HEK293 (cell line): Measurements from ENCODE around the gene ZC3H18.

Experiments
- CTCF ChIA-PET: fragments of 350-600 bp; formaldehyde crosslinking; extraction: SDS; loops from one replicate; lab custom pipeline; 2021; ENCODE audit warnings: antibody characterized with exemption; lab: Yijun Ruan, JAX
- POLR2A ChIA-PET: fragments of 300-600 bp; formaldehyde crosslinking; extraction: SDS; loops from one replicate; lab custom pipeline; 2020; ENCODE audit warnings: antibody characterized with exemption, inconsistent platforms; lab: Yijun Ruan, JAX
- H3K27ac ChIP-seq: fragments of 200-500 bp; sonication (Bioruptor generic); 2 replicates; pipeline ENCODE4 v1.5.1; 2014; ENCODE audit warnings: low read depth, low read length, control low read depth, inconsistent platforms; ENCODE audit errors: extremely low read depth
- H3K36me3 ChIP-seq, 2 experiments: fragments of 200-500 bp in 1 of 2; sonication (Bioruptor generic) in 1 of 2; 1 replicate in 1 of 2; 2 replicates in 1 of 2; pipeline ENCODE4 v1.5.1; 2014 to 2017; ENCODE audit warnings: inconsistent platforms in 2 of 2, low read length in 2 of 2; ENCODE audit not compliant: control insufficient read depth in 2 of 2, insufficient read depth in 1 of 2
- H3K4me1 ChIP-seq: fragments of 200-500 bp; sonication (Bioruptor generic); 2 replicates; pipeline ENCODE4 v1.5.1; 2014; ENCODE audit warnings: mild to moderate bottlenecking, low read length, inconsistent platforms; ENCODE audit not compliant: control insufficient read depth, insufficient read depth
- H3K4me3 ChIP-seq: 2 replicates; pipeline ENCODE4 v1.5.1; 2011; ENCODE audit warnings: low read depth, mild to moderate bottlenecking, control low read depth, low read length, moderate library complexity
- H3K9me3 ChIP-seq: fragments of 200-500 bp; sonication (Bioruptor generic); 2 replicates; pipeline ENCODE4 v1.5.1; 2014; ENCODE audit warnings: low read depth, low read length, inconsistent platforms; ENCODE audit not compliant: control insufficient read depth, insufficient read depth
- EGR2 ChIP-seq: fragments of 450-650 bp; formaldehyde crosslinking; IDR thresholded peaks from 2 replicates; pipeline ENCODE4 v1.5.1; 2016; ENCODE audit warnings: low read depth, missing biosample characterization, missing genetic modification characterization
- HOXA7 ChIP-seq: sonication (generic); formaldehyde crosslinking; IDR thresholded peaks from 2 replicates; pipeline ENCODE4 v1.8.1; 2022; ENCODE audit warnings: missing genetic modification reagents, borderline replicate concordance
- KLF9 ChIP-seq: fragments of 450-650 bp; formaldehyde crosslinking; IDR thresholded peaks from 2 replicates; pipeline ENCODE4 v1.5.1; 2016; ENCODE audit warnings: missing biosample characterization, missing genetic modification characterization, low read depth
- MZF1 ChIP-seq: fragments of 450-650 bp; formaldehyde crosslinking; IDR thresholded peaks from 2 replicates; pipeline ENCODE4 v1.5.1; 2017; ENCODE audit warnings: missing biosample characterization, missing genetic modification characterization, borderline replicate concordance
- PRDM4 ChIP-seq: fragments of 450-650 bp; formaldehyde crosslinking; IDR thresholded peaks from 2 replicates; pipeline ENCODE4 v1.5.1; 2017; ENCODE audit warnings: missing biosample characterization, missing genetic modification characterization
- REPIN1 ChIP-seq: fragments of 450-650 bp; formaldehyde crosslinking; IDR thresholded peaks from 2 replicates; pipeline ENCODE4 v1.5.1; 2017; ENCODE audit warnings: missing biosample characterization, missing genetic modification characterization, low read depth
- SCRT2 ChIP-seq: fragments of 450-650 bp; formaldehyde crosslinking; IDR thresholded peaks from 2 replicates; pipeline ENCODE4 v1.5.1; 2016; ENCODE audit warnings: missing biosample characterization, missing genetic modification characterization
- TRIM28 ChIP-seq: IDR thresholded peaks from 2 replicates; pipeline ENCODE4 v1.6.1; 2011; ENCODE audit warnings: low read length, control low read depth, borderline replicate concordance
- ZBTB26 ChIP-seq: fragments of 450-650 bp; formaldehyde crosslinking; optimal IDR thresholded peaks from 2 replicates; pipeline ENCODE3; 2016; ENCODE audit warnings: missing biosample characterization, mild to moderate bottlenecking, missing genetic modification characterization
- ZBTB49 ChIP-seq: fragments of 450-650 bp; formaldehyde crosslinking; IDR thresholded peaks from 2 replicates; pipeline ENCODE4 v1.5.1; 2016; ENCODE audit warnings: missing biosample characterization, missing genetic modification characterization, low read depth
- ZFHX2 ChIP-seq: fragments of 450-650 bp; formaldehyde crosslinking; conservative IDR thresholded peaks from 2 replicates; pipeline ENCODE4 v1.5.1; 2016; ENCODE audit warnings: missing biosample characterization, missing genetic modification characterization
- ZFP37 ChIP-seq: fragments of 450-650 bp; formaldehyde crosslinking; IDR thresholded peaks from 2 replicates; pipeline ENCODE4 v1.5.1; 2016; ENCODE audit warnings: missing biosample characterization, missing genetic modification characterization
- ZIC2 ChIP-seq: fragments of 450-650 bp; formaldehyde crosslinking; IDR thresholded peaks from 2 replicates; pipeline ENCODE4 v1.5.1; 2016; ENCODE audit warnings: missing biosample characterization, missing genetic modification characterization
- ZNF221 ChIP-seq: fragments of 450-650 bp; formaldehyde crosslinking; IDR thresholded peaks from 2 replicates; pipeline ENCODE4 v1.5.1; 2017; ENCODE audit warnings: missing biosample characterization, missing genetic modification characterization, borderline replicate concordance
- ZNF37A ChIP-seq: fragments of 450-650 bp; IDR thresholded peaks from 2 replicates; pipeline ENCODE4 v1.5.1; 2018; ENCODE audit warnings: missing biosample characterization, missing genetic modification characterization
- ZNF521 ChIP-seq: fragments of 450-650 bp; formaldehyde crosslinking; IDR thresholded peaks from 2 replicates; pipeline ENCODE4 v1.5.1; 2017; ENCODE audit warnings: missing biosample characterization, mild to moderate bottlenecking, missing genetic modification characterization
- ZNF596 ChIP-seq: fragments of 450-650 bp; IDR thresholded peaks from 2 replicates; pipeline ENCODE4 v1.5.0; 2018; ENCODE audit warnings: missing biosample characterization, mild to moderate bottlenecking, missing genetic modification characterization, moderate library complexity
- ZNF626 ChIP-seq: fragments of 450-650 bp; sonication (Bioruptor Pico); formaldehyde crosslinking; IDR thresholded peaks from 2 replicates; pipeline ENCODE4 v1.5.1; 2018; ENCODE audit warnings: missing biosample characterization, missing genetic modification characterization, inconsistent platforms
- ZNF670 ChIP-seq: fragments of 450-650 bp; formaldehyde crosslinking; IDR thresholded peaks from 2 replicates; pipeline ENCODE4 v1.5.1; 2016; ENCODE audit warnings: missing biosample characterization, missing genetic modification characterization, low read depth
- ZNF747 ChIP-seq: fragments of 450-650 bp; formaldehyde crosslinking; IDR thresholded peaks from 2 replicates; pipeline ENCODE4 v1.5.1; 2016; ENCODE audit warnings: missing biosample characterization, missing genetic modification characterization
- ZNF785 ChIP-seq: fragments of 450-650 bp; formaldehyde crosslinking; IDR thresholded peaks from 2 replicates; pipeline ENCODE4 v1.5.1; 2016; ENCODE audit warnings: missing biosample characterization, missing genetic modification characterization
- ZNF791 ChIP-seq: fragments of 450-650 bp; formaldehyde crosslinking; IDR thresholded peaks from 2 replicates; pipeline ENCODE4 v1.5.1; 2016; ENCODE audit warnings: missing biosample characterization, missing genetic modification characterization

ZC3H18 gene

GRCh38 chr16:88591577-88592021 is 21.4 kb downstream of the ZC3H18 start:
- peaks cover 17 to 66% of the 10 kb centered on the region in 2 experiments; a peak in 2 of 3 replicates for H3K36me3 ChIP-seq
- ChIA-PET CTCF (interaction anchor here (0.7 kb wide), 1 partner anchor 626 kb away, joined by 3 read pairs; the partner anchor contains the start of gene ZNF778), POLR2A (interaction anchor here (0.6 to 0.7 kb wide), 2 partner anchors 31 to 102 kb away, joined by 3 read pairs; no protein-coding TSS in a partner anchor)
- TF ChIP-seq EGR2 (tag by site-specific recombination) (peak; percentile 80; the same call in 1 of the 2 replicates), ZNF747 (tag by site-specific recombination) (no peak), ZFHX2 (tag by site-specific recombination) (peak; percentile 87)
- H3K9me3 ChIP-seq = no peaks in the 10 kb centered on the region
- H3K27ac ChIP-seq = no peak overlapping the region
- no peak overlapping the region for H3K4me3 ChIP-seq
- no peaks in the 10 kb centered on the region for H3K4me1 ChIP-seq

GRCh38 chr16:88593061-88593460 is 22.9 kb downstream of the ZC3H18 start:
- Histone ChIP-seq H3K36me3 (peaks cover 10 to 59% of the 10 kb centered on the region in 2 experiments; a peak in 2 of 3 replicates), H3K4me1 (no peaks in the 10 kb centered on the region), H3K27ac (no peak overlapping the region), H3K4me3 (no peak overlapping the region), H3K9me3 (no peaks in the 10 kb centered on the region)
- TF ChIP-seq ZBTB26 (tag by site-specific recombination) = no peak
- TF ChIP-seq PRDM4 = no peak
- no peak for TF ChIP-seq REPIN1
- no peak for TF ChIP-seq ZFP37 (tag by site-specific recombination)
- no peak for TF ChIP-seq ZNF596
- no peak for TF ChIP-seq HOXA7 (CRISPR knock-in tag)
- no peak for TF ChIP-seq TRIM28
- no peak for TF ChIP-seq ZNF37A (tag by site-specific recombination)
- no peak for TF ChIP-seq ZNF791 (tag by site-specific recombination)
- no peak for TF ChIP-seq ZBTB49
- TF ChIP-seq ZNF670 (tag by site-specific recombination) = no peak
- no peak for TF ChIP-seq ZNF785 (tag by site-specific recombination)
- no peak for TF ChIP-seq ZNF521 (tag by site-specific recombination)
- TF ChIP-seq ZNF221 (tag by site-specific recombination) = no peak
- TF ChIP-seq KLF9 (tag by site-specific recombination) = no peak
- no peak for TF ChIP-seq ZNF626 (tag by site-specific recombination)
- no peak for TF ChIP-seq ZIC2 (tag by site-specific recombination)
- no peak for TF ChIP-seq SCRT2
- no peak for TF ChIP-seq MZF1 (tag by site-specific recombination)
- CTCF ChIA-PET = no interaction called here
- POLR2A ChIA-PET = no interaction called here
